Stimulated activated naive B cell treated with anti-CD40 and anti-IgM and Interleukin-4, amounts not matched to agents 10 μg/mL and 1 μg/mL and 100 μg/mL, for 72 hours (primary cell): Measurements from ENCODE around the gene SLC22A15.
"Not testable (repeated sequence)": the region's sequence is repeated elsewhere in the genome, so short reads cannot be mapped to it uniquely, and the experiment has no call there.

Experiments
- ATAC-seq, 2 donors: fragments of 150-1000 bp; cut with Tn5 transposase; replicated peaks; 2 replicates each; pipeline ENCODE4 v1.10.0; 2021; ENCODE audit warnings: moderate library complexity in 1 of 2
- DNase-seq: peaks from one replicate; pipeline ENCODE4 v3.0.0; 2021
- H3K27ac Mint-ChIP-seq: one replicate; pipeline ENCODE4 v1.8.0; 2022; ENCODE audit warnings: mild to moderate bottlenecking, mixed read lengths
- H3K27me3 Mint-ChIP-seq, 2 donors: one replicate each; pipeline ENCODE4 v1.8.0; 2022; ENCODE audit warnings: mixed read lengths in 2 of 2
- H3K36me3 Mint-ChIP-seq, 2 donors: one replicate each; pipeline ENCODE4 v1.8.0; 2022; ENCODE audit warnings: mixed read lengths in 2 of 2, mild to moderate bottlenecking in 1 of 2
- H3K4me1 Mint-ChIP-seq, 2 donors: one replicate each; pipeline ENCODE4 v1.8.0; 2022; ENCODE audit warnings: mixed read lengths in 2 of 2, mild to moderate bottlenecking in 1 of 2
- H3K4me3 Mint-ChIP-seq, 2 donors: one replicate each; pipeline ENCODE4 v1.8.0; 2022; ENCODE audit warnings: mild to moderate bottlenecking in 2 of 2, mixed read lengths in 2 of 2, moderate library complexity in 1 of 2
- H3K9me3 Mint-ChIP-seq, 2 donors: one replicate each; pipeline ENCODE4 v1.8.0; 2022; ENCODE audit warnings: mixed read lengths in 2 of 2, mild to moderate bottlenecking in 1 of 2

The SLC22A15 gene

GRCh38 chr1:116033322-116033721, 57.0 kb downstream of the SLC22A15 start:
- Mint-ChIP-seq H3K27me3 (no peaks in the 10 kb centered on the region), H3K27ac (no peak overlapping the region), H3K4me1 (no peaks in the 10 kb centered on the region), H3K36me3 (no peaks in the 10 kb centered on the region), H3K4me3 (no peak overlapping the region), H3K9me3 (no peaks in the 10 kb centered on the region)
- ATAC-seq: no peak
- DNase-seq: no peak

- no peaks in the 10 kb centered on the region for H3K4me1 Mint-ChIP-seq
- H3K36me3 Mint-ChIP-seq: no peaks in the 10 kb centered on the region
- ATAC-seq (no peak), DNase-seq (no peak)
- H3K27ac Mint-ChIP-seq: no peak overlapping the region
- H3K4me3 Mint-ChIP-seq: no peak overlapping the region
- H3K9me3 Mint-ChIP-seq: no peaks in the 10 kb centered on the region
- no peaks in the 10 kb centered on the region for H3K27me3 Mint-ChIP-seq
Measured at GRCh38 chr1:116036255-116036654, 59.9 kb downstream of the SLC22A15 start.

GRCh38 chr1:116038679-116039078, 62.4 kb downstream of the SLC22A15 start:
- ATAC-seq: no peak
- no peak overlapping the region for H3K27ac Mint-ChIP-seq

GRCh38 chr1:116044071-116044470, 67.8 kb downstream of the SLC22A15 start:
- Mint-ChIP-seq H3K27ac (no peak overlapping the region), H3K9me3 (peaks cover 0 to 4% of the 10 kb centered on the region in 2 donors), H3K4me3 (no peak overlapping the region), H3K27me3 (peaks cover 5 to 15% of the 10 kb centered on the region in 2 donors), H3K4me1 (no peaks in the 10 kb centered on the region), H3K36me3 (no peaks in the 10 kb centered on the region)
- DNase-seq (no peak), ATAC-seq (no peak)

More at GRCh38 chr1:116038679-116039078, 62.4 kb downstream of the SLC22A15 start:
- H3K4me3 Mint-ChIP-seq: no peak overlapping the region
- no peaks in the 10 kb centered on the region for H3K4me1 Mint-ChIP-seq
- no peak for DNase-seq
- no peaks in the 10 kb centered on the region for H3K9me3 Mint-ChIP-seq
- no peaks in the 10 kb centered on the region for H3K36me3 Mint-ChIP-seq
- no peaks in the 10 kb centered on the region for H3K27me3 Mint-ChIP-seq

- H3K36me3 Mint-ChIP-seq, H3K27ac Mint-ChIP-seq, DNase-seq, H3K4me3 Mint-ChIP-seq, ATAC-seq, H3K9me3 Mint-ChIP-seq, H3K4me1 Mint-ChIP-seq: not testable (repeated sequence)
- H3K27me3 Mint-ChIP-seq: peaks cover 5 to 23% of the 10 kb centered on the region in 2 donors
Measured at GRCh38 chr1:116046933-116047332, 70.6 kb downstream of the SLC22A15 start.

GRCh38 chr1:116051896-116052295, 75.6 kb downstream of the SLC22A15 start:
- not testable (repeated sequence) for H3K4me1 Mint-ChIP-seq, H3K4me3 Mint-ChIP-seq, DNase-seq, ATAC-seq, H3K9me3 Mint-ChIP-seq, H3K27ac Mint-ChIP-seq, H3K36me3 Mint-ChIP-seq
- peaks cover 5 to 23% of the 10 kb centered on the region in 2 donors for H3K27me3 Mint-ChIP-seq

- no peaks in the 10 kb centered on the region for H3K27me3 Mint-ChIP-seq
- H3K9me3 Mint-ChIP-seq: peaks cover 4 to 5% of the 10 kb centered on the region in 2 donors
- H3K36me3 Mint-ChIP-seq: peaks cover 0 to 3% of the 10 kb centered on the region in 2 donors
- no peak overlapping the region for H3K27ac Mint-ChIP-seq
- H3K4me1 Mint-ChIP-seq: no peaks in the 10 kb centered on the region
- no peak overlapping the region for H3K4me3 Mint-ChIP-seq
- DNase-seq (no peak), ATAC-seq (no peak)
Measured at GRCh38 chr1:116062201-116062600, 85.9 kb downstream of the SLC22A15 start.

- DNase-seq (no peak), ATAC-seq (no peak)
- no peaks in the 10 kb centered on the region for H3K27me3 Mint-ChIP-seq
- H3K4me3 Mint-ChIP-seq: no peak overlapping the region
- H3K4me1 Mint-ChIP-seq: no peaks in the 10 kb centered on the region
- no peaks in the 10 kb centered on the region for H3K9me3 Mint-ChIP-seq
- H3K36me3 Mint-ChIP-seq: peaks cover 0 to 5% of the 10 kb centered on the region in 2 donors
- H3K27ac Mint-ChIP-seq: no peak overlapping the region
Measured at GRCh38 chr1:116064616-116065015, 88.3 kb downstream of the SLC22A15 start.

GRCh38 chr1:116066868-116067565, 90.7 kb downstream of the SLC22A15 start:
- Mint-ChIP-seq H3K4me3 (no peak overlapping the region), H3K9me3 (no peaks in the 10 kb centered on the region), H3K4me1 (no peaks in the 10 kb centered on the region), H3K27me3 (no peaks in the 10 kb centered on the region), H3K36me3 (peaks cover 0 to 5% of the 10 kb centered on the region in 2 donors), H3K27ac (no peak overlapping the region)
- ATAC-seq: no peak
- no peak for DNase-seq

- ATAC-seq: no peak
- DNase-seq: no peak
- Mint-ChIP-seq H3K4me1 (no peaks in the 10 kb centered on the region), H3K27me3 (no peaks in the 10 kb centered on the region), H3K9me3 (no peaks in the 10 kb centered on the region), H3K27ac (no peak overlapping the region), H3K36me3 (peaks cover 0 to 5% of the 10 kb centered on the region in 2 donors), H3K4me3 (no peak overlapping the region)
Measured at GRCh38 chr1:116067566-116067890, 91.2 kb downstream of the SLC22A15 start.

- no peaks in the 10 kb centered on the region for H3K4me1 Mint-ChIP-seq
- no peaks in the 10 kb centered on the region for H3K36me3 Mint-ChIP-seq
- no peak for ATAC-seq
- H3K27ac Mint-ChIP-seq: no peak overlapping the region
- peaks cover 0 to under 1% of the 10 kb centered on the region in 2 donors for H3K9me3 Mint-ChIP-seq
- no peak for DNase-seq
- no peak overlapping the region for H3K4me3 Mint-ChIP-seq
- peaks cover 0 to 8% of the 10 kb centered on the region in 2 donors for H3K27me3 Mint-ChIP-seq
Measured at GRCh38 chr1:116075575-116075974, 99.3 kb downstream of the SLC22A15 start.

- ATAC-seq (no peak), DNase-seq (no peak)
- Mint-ChIP-seq H3K9me3 (peaks cover 3 to 4% of the 10 kb centered on the region in 2 donors), H3K27me3 (peaks cover 0 to 12% of the 10 kb centered on the region in 2 donors), H3K36me3 (no peaks in the 10 kb centered on the region), H3K4me3 (no peak overlapping the region), H3K4me1 (no peaks in the 10 kb centered on the region), H3K27ac (no peak overlapping the region)
Measured at GRCh38 chr1:116075990-116076389, 99.7 kb downstream of the SLC22A15 start.

- no peaks in the 10 kb centered on the region for H3K4me1 Mint-ChIP-seq
- H3K36me3 Mint-ChIP-seq: no peaks in the 10 kb centered on the region
- peaks cover 0 to 12% of the 10 kb centered on the region in 2 donors for H3K27me3 Mint-ChIP-seq
- peaks cover 3 to 4% of the 10 kb centered on the region in 2 donors for H3K9me3 Mint-ChIP-seq
- no peak overlapping the region for H3K4me3 Mint-ChIP-seq
- no peak overlapping the region for H3K27ac Mint-ChIP-seq
- DNase-seq (no peak), ATAC-seq (no peak)
Measured at GRCh38 chr1:116076831-116077230, 100.5 kb downstream of the SLC22A15 start.

- Mint-ChIP-seq H3K27ac (no peak overlapping the region), H3K27me3 (peaks cover 0 to 12% of the 10 kb centered on the region in 2 donors), H3K9me3 (peaks cover 3 to 4% of the 10 kb centered on the region in 2 donors), H3K4me3 (no peak overlapping the region), H3K4me1 (no peaks in the 10 kb centered on the region), H3K36me3 (no peaks in the 10 kb centered on the region)
- DNase-seq: no peak
- no peak for ATAC-seq
Measured at GRCh38 chr1:116078699-116079223, 102.4 kb downstream of the SLC22A15 start.

GRCh38 chr1:116087628-116088027, 111.3 kb downstream of the SLC22A15 start:
- peaks cover 28 to 31% of the 10 kb centered on the region in 2 donors for H3K27me3 Mint-ChIP-seq
- ATAC-seq (no peak), DNase-seq (no peak)
- H3K9me3 Mint-ChIP-seq: peaks cover 25 to 26% of the 10 kb centered on the region in 2 donors
- no peak overlapping the region for H3K27ac Mint-ChIP-seq
- H3K4me3 Mint-ChIP-seq: no peak overlapping the region
- peaks cover 3% of the 10 kb centered on the region in 2 donors for H3K36me3 Mint-ChIP-seq
- H3K4me1 Mint-ChIP-seq: no peaks in the 10 kb centered on the region
